HEK293 (cell line): ENCODE measurements around the gene NEUROG3.

Source experiments
- CTCF ChIA-PET: fragments of 350-600 bp; formaldehyde crosslinking; extraction: SDS; loops from one replicate; lab custom pipeline; 2021; ENCODE audit warnings: antibody characterized with exemption; lab: Yijun Ruan, JAX
- POLR2A ChIA-PET: fragments of 300-600 bp; formaldehyde crosslinking; extraction: SDS; loops from one replicate; lab custom pipeline; 2020; ENCODE audit warnings: antibody characterized with exemption, inconsistent platforms; lab: Yijun Ruan, JAX
- H3K27ac ChIP-seq: fragments of 200-500 bp; sonication (Bioruptor generic); 2 replicates; pipeline ENCODE4 v1.5.1; 2014; ENCODE audit warnings: low read depth, low read length, control low read depth, inconsistent platforms; ENCODE audit errors: extremely low read depth
- H3K36me3 ChIP-seq, 2 experiments: fragments of 200-500 bp in 1 of 2; sonication (Bioruptor generic) in 1 of 2; 1 replicate in 1 of 2; 2 replicates in 1 of 2; pipeline ENCODE4 v1.5.1; 2014 to 2017; ENCODE audit warnings: inconsistent platforms in 2 of 2, low read length in 2 of 2; ENCODE audit not compliant: control insufficient read depth in 2 of 2, insufficient read depth in 1 of 2
- H3K4me1 ChIP-seq: fragments of 200-500 bp; sonication (Bioruptor generic); 2 replicates; pipeline ENCODE4 v1.5.1; 2014; ENCODE audit warnings: mild to moderate bottlenecking, low read length, inconsistent platforms; ENCODE audit not compliant: control insufficient read depth, insufficient read depth
- H3K4me3 ChIP-seq: 2 replicates; pipeline ENCODE4 v1.5.1; 2011; ENCODE audit warnings: low read depth, mild to moderate bottlenecking, control low read depth, low read length, moderate library complexity
- H3K9me3 ChIP-seq: fragments of 200-500 bp; sonication (Bioruptor generic); 2 replicates; pipeline ENCODE4 v1.5.1; 2014; ENCODE audit warnings: low read depth, low read length, inconsistent platforms; ENCODE audit not compliant: control insufficient read depth, insufficient read depth
- OVOL3 ChIP-seq: fragments of 450-650 bp; formaldehyde crosslinking; IDR thresholded peaks from 2 replicates; pipeline ENCODE4 v1.5.1; 2016; ENCODE audit warnings: missing biosample characterization, missing genetic modification characterization
- SP2 ChIP-seq: fragments of 450-650 bp; formaldehyde crosslinking; IDR thresholded peaks from 2 replicates; pipeline ENCODE4 v1.5.1; 2016; ENCODE audit warnings: missing biosample characterization, missing genetic modification characterization
- ZBTB17 ChIP-seq: fragments of 450-650 bp; formaldehyde crosslinking; IDR thresholded peaks from 2 replicates; pipeline ENCODE4 v1.5.1; 2016; ENCODE audit warnings: missing biosample characterization, missing genetic modification characterization
- ZEB2 ChIP-seq: fragments of 450-650 bp; formaldehyde crosslinking; IDR thresholded peaks from 2 replicates; pipeline ENCODE4 v1.5.1; 2016; ENCODE audit warnings: missing biosample characterization, missing genetic modification characterization
- ZNF549 ChIP-seq: fragments of 450-650 bp; IDR thresholded peaks from 2 replicates; pipeline ENCODE4 v1.5.1; 2018; ENCODE audit warnings: missing biosample characterization, missing genetic modification characterization, mild to moderate bottlenecking, inconsistent platforms, moderate library complexity
- ZNF776 ChIP-seq: fragments of 450-650 bp; formaldehyde crosslinking; IDR thresholded peaks from 2 replicates; pipeline ENCODE4 v1.5.0; 2017; ENCODE audit warnings: missing biosample characterization, missing genetic modification characterization, borderline replicate concordance
- TF ChIP-seq, protein P1 (sequence below): fragments of 450-650 bp; formaldehyde crosslinking; IDR thresholded peaks from 2 replicates; pipeline ENCODE4 v1.5.1; 2016; ENCODE audit warnings: missing biosample characterization, missing genetic modification characterization
- TF ChIP-seq, protein P2 (sequence below): fragments of 450-650 bp; formaldehyde crosslinking; IDR thresholded peaks from 2 replicates; pipeline ENCODE4 v1.5.1; 2016; ENCODE audit warnings: missing biosample characterization, missing genetic modification characterization, low read depth

NEUROG3 gene

DNA sequence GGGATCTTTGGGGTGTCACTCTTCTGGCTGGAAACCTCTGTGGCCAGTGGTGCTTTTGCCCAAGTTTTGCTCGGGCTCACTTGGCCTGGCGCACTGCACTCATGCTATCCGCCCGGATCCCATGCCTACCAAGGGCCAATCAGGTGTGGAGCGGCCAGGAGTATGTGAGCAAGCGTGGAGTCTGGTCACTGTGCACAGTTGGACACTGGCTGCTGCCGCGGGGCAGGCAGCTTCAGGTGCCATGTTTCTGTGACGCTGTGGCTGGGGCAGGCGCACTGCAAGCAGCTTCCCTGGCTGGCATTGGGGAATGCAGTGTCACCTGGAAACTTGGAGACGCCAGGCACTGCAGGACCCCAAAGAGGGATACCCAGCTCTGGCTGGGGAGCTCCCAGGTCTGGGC is 45.3 kb downstream of the NEUROG3 start:
- H3K4me1 ChIP-seq: no peaks in the 10 kb centered on the region
- no peak overlapping the region for H3K4me3 ChIP-seq
- no peak for TF ChIP-seq SP2 (tag by site-specific recombination)
- TF ChIP-seq ZEB2 (tag by site-specific recombination): no peak
- TF ChIP-seq ZNF549: no peak
- TF ChIP-seq OVOL3: no peak
- TF ChIP-seq ZNF776 (tag by site-specific recombination): no peak
- TF ChIP-seq, protein P1, sequence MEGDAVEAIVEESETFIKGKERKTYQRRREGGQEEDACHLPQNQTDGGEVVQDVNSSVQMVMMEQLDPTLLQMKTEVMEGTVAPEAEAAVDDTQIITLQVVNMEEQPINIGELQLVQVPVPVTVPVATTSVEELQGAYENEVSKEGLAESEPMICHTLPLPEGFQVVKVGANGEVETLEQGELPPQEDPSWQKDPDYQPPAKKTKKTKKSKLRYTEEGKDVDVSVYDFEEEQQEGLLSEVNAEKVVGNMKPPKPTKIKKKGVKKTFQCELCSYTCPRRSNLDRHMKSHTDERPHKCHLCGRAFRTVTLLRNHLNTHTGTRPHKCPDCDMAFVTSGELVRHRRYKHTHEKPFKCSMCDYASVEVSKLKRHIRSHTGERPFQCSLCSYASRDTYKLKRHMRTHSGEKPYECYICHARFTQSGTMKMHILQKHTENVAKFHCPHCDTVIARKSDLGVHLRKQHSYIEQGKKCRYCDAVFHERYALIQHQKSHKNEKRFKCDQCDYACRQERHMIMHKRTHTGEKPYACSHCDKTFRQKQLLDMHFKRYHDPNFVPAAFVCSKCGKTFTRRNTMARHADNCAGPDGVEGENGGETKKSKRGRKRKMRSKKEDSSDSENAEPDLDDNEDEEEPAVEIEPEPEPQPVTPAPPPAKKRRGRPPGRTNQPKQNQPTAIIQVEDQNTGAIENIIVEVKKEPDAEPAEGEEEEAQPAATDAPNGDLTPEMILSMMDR (tag by site-specific recombination): no peak
- TF ChIP-seq, protein P2, sequence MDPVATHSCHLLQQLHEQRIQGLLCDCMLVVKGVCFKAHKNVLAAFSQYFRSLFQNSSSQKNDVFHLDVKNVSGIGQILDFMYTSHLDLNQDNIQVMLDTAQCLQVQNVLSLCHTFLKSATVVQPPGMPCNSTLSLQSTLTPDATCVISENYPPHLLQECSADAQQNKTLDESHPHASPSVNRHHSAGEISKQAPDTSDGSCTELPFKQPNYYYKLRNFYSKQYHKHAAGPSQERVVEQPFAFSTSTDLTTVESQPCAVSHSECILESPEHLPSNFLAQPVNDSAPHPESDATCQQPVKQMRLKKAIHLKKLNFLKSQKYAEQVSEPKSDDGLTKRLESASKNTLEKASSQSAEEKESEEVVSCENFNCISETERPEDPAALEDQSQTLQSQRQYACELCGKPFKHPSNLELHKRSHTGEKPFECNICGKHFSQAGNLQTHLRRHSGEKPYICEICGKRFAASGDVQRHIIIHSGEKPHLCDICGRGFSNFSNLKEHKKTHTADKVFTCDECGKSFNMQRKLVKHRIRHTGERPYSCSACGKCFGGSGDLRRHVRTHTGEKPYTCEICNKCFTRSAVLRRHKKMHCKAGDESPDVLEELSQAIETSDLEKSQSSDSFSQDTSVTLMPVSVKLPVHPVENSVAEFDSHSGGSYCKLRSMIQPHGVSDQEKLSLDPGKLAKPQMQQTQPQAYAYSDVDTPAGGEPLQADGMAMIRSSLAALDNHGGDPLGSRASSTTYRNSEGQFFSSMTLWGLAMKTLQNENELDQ (tag by site-specific recombination): no peak
- no peak for TF ChIP-seq ZBTB17
- H3K27ac ChIP-seq: no peak overlapping the region
- no peaks in the 10 kb centered on the region for H3K36me3 ChIP-seq
- CTCF ChIA-PET: interaction anchor here (0.6 to 4.5 kb wide), 2 partner anchors 110 to 135 kb away, joined by 3 to 21 read pairs; no protein-coding TSS in a partner anchor
- POLR2A ChIA-PET: no interaction called here
- H3K9me3 ChIP-seq: no peaks in the 10 kb centered on the region
